Stimulated activated CD4-positive, alpha-beta T cell treated with anti-CD3 and anti-CD28 coated beads, Interleukin-2, amount 100 ng/mL, for 24 hours (primary cell): ENCODE results near the gene ARHGEF10L.
"Not testable (repeated sequence)": the region's sequence is repeated elsewhere in the genome, so short reads cannot be mapped to it uniquely, and the experiment has no call there.

ENCODE experiments used
- DNase-seq, 2 donors: peaks; one replicate each; pipeline ENCODE4 v3.0.0-alpha.2; 2020

ARHGEF10L gene

DNA sequence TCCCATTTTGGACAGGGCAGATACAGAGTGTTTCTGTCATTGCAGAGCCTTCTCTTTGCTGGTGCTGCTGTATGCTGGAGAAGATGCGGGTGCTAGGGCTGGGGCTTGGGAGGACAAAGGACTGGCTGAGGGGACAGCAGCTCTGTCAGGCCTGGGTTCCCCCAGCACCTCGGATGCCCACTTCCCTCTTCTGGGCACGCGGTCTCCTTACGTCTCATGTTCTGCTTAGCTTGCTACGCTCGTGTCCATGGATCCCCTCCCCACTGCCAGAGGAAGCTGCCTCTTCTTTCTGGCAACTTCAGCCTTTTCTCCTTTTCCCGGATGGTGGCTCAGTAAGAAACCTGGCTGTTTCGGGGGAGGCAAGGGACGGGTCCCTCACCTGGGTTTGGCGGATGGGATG, 75.7 kb downstream of the ARHGEF10L start:
- no peak for DNase-seq

DNA sequence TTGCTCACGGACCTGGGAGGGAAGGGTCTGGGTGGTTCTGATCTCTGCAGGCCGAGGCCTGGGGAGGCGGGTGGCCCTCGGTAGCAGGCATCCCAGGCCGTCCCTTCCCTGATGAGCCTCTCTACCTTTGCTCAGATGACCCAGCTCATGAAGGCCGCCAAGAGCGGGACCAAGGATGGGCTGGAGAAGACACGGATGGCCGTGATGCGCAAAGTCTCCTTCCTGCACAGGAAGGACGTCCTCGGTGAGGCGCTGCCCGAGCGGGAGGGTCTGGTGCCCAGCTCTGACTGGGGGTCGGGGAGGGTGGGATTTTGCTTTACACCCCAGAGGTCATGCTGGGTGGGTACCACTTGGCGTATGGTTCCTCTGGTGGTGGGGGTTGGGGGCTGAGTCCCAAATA, 76.5 kb downstream of the ARHGEF10L start:
- DNase-seq = no peak

DNA sequence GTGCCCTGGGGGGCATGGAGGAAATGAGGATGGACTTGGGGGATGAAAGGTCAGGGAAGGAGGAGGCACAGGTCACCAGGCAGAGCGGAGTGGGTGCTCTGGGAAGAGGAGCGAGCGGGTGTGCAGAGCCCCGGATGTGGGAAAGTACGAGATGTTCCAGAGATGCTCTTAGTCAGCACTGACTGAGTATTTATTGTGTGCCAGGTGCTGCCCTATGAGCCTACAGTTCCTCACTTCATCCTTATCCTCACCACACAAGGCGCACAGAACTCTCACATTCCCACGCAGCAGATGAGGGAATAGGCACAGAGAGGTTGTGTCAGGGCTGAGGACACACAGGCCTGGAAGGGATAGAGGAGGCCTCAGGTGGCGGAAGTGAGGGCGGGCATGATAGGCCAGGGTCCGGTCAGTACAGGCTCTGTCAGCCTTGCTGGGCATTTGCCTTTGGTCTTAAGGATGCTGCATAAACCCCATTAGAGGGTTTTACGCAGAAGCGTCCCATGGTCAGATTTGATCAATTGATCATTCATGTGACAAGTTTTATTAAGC, 77.3 kb downstream of the ARHGEF10L start:
- no peak for DNase-seq

DNA sequence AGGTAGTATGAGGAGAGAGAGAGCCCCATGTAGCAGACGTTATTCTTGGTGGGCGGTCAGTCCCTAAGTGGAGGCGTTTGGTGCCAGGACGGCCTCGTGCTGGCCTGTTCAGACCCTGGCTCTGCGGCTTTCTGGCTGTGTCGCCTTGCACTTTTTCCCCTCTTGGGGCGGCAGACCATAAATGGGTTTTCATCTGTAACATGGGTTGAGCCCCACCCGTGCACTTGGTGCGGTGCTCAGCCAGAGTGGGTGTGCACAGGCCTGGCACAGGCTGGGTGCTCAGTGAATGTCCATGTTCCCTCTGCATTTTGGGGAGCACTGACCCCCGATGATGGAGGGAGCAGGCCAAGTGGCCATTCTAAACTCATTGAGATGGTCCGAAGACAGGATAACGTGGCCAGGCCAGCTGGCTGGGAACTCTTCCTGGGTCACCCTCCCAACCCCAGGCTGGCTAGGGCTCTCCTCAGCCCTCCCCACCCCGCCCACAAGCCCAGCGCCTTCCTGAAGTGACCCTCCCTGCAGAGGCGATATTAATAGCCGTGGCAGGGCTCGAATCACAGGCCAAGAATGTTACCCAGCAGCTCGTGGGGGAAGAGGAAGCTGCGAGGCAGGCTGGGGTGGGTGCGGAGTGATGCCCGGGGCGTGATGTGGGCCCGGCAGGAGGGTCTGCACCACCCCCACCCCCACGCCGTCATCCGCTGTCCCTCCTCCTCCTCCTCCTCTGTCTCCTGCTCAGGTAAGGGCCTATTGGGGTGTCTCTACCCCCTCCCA, 78.5 kb downstream of the ARHGEF10L start:
- DNase-seq = no peak

DNA sequence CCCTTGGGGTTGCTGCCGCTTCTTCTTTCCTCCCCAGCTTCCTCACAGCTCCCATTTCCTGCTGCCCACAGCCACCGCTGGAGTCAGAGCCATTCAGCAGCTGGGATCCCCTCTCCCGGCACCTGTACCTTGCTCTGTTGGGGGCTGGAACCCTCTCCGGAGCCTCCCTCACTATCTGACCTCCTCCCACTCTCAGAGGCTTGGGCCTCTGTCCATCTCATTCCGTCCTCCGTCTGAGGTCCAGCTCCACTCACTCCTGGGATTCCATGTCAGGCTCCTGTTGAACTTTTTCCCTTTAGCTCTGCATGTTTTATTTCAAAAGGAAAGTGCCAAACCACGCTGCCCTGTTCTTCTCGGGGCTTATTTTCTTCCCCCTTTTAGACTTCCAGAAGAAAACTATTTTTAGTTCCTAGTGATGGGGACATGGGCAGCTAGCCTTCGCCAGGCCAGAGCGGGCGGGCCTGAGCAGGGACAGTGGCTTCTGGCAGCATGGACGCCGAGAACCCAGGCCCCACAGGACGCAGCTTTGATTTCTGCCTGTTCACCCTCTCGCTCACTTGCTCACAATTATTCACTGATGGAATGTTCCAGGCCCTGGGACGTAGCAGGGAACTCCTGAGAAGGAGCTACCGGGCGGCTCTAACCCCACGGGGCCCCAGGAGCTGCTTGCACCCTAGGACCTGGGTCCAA, 79.2 kb downstream of the ARHGEF10L start:
- no peak for DNase-seq

DNA sequence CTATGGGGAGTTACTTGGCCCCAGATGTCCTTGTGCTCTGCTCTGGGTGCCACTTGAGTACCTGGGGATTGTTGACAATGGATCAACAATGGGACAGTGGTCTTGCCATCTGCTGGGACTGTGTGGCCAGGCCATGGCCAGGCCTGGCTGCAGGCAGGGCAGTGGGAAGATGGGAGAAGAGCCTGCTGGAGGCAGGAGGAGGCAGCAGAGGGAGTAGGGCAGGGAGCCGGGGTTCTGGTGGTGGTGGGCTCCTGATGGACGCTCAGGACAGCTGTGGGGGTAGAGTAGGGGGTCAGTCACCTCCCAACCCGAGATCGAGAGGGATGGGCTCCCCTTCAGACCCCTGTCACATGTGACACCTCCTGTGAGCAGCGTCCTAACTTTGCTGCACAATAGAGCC, 81.0 kb downstream of the ARHGEF10L start:
- no peak for DNase-seq

DNA sequence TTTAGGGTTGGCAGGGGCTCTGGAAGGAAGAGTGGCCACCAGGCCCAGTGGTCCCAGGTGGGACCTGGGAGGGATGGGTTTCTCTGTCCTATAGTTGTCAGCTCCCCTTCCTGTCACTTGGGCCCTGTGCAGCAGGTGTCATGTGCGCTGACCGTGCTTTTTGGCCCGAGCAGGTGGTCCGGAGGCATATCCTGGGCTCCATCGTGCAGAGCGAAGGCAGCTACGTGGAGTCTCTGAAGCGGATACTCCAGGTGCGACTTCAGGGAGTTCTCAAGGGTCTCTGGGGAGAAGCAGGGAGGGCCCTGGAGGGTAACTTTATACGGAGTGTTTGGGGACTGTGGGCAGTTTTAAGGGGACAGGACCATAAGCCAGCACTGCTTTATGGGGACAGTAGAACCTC, 82.2 kb downstream of the ARHGEF10L start:
- no peak for DNase-seq

DNA sequence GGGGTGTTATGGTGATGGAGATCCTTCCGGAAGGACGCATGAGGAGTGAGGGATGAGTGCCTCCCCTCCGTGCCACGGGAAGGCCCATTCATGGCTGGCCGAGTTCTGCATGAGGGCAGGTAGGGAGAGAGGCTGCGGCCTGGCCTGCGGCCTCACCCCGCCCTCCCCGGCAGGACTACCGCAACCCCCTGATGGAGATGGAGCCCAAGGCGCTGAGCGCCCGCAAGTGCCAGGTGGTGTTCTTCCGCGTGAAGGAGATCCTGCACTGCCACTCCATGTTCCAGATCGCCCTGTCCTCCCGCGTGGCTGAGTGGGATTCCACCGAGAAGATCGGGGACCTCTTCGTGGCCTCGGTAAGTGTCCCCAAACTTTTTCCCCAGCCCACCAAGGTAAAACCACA, 83.3 kb downstream of the ARHGEF10L start:
- DNase-seq = no peak

DNA sequence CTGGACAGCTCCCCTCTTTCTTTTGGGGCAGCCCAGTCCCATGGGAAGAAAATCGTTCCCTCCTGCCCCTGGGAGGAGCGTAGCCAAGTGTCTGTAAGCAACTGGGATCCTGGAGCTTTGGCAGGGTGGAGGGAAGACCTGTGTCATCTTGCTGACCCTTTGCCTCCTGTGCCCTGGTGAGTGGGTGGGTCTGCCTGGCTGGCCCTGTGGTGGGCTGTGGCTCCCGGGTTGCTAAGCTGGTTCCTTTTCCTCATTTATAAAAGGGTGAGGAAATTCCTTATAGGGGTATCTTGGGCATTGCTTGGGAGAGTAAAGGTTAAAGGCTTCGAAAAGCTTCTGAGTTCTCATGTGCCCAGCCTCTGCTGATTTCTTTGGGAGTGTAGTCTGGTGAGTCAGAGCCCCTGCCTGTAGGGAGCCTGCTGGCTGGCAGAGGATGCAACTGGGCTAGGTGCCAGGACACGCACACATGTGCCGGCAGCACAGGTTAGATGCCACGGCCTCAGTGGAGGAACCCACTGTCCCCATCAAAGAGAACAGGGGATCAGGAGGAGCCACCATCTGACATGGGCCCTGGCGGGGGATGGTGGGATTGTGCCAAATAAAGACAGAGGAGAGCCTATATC, 85.2 kb downstream of the ARHGEF10L start:
- DNase-seq = no peak

DNA sequence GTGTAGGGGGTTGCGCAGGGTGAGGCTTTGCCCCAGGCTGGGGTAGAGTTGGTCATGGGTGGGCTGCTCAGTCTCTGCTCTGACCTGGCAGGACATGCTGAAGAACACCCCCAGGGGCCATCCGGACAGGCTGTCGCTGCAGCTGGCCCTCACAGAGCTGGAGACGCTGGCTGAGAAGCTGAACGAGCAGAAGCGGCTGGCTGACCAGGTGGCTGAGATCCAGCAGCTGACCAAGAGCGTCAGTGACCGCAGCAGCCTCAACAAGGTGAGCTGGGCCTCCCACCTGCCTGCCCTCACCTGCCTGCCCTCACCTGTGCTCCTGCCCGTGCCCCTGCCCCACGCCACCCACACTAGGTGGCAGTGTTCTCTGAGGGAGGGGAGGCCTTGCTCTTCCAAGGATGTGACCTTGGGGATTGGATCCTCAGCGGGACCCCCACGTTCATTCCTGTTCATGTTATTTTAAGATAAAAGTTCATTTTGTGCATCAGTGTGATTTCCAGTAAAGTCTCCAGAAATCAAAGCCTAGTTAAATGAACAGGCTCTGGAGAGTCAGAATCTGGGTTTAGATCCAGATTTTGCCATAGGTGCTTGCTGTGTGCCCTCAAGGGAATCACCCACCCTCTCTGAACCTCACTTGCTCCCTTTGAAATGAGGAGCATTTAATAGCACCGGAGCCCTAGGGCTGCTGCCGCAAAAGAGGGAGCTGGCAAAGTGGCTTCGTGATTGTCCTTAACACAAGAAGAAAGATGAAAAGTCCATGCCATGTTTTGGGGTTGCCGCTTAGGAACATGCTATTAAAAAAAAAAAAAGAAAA, 87.9 kb downstream of the ARHGEF10L start:
- no peak for DNase-seq

DNA sequence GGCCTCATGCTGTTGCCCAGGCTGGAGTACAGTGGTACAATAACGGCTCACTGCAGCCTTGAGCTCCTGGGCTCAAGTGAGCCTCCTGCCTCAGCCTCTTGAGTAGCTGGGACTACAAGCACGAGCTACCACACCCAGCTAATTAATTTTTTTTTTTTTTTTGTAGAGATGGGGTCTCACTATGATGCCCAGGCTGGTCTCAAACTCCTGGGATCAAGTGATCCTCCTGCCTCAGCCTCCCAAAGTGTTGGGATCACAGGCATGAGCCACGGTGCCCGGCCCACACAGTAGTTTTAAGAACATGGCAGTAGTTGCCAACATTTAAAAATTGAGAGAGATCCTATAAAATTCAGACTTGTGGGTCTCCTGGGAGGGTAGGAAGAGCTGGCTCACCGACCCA, 89.5 kb downstream of the ARHGEF10L start:
- DNase-seq = not testable (repeated sequence)

DNA sequence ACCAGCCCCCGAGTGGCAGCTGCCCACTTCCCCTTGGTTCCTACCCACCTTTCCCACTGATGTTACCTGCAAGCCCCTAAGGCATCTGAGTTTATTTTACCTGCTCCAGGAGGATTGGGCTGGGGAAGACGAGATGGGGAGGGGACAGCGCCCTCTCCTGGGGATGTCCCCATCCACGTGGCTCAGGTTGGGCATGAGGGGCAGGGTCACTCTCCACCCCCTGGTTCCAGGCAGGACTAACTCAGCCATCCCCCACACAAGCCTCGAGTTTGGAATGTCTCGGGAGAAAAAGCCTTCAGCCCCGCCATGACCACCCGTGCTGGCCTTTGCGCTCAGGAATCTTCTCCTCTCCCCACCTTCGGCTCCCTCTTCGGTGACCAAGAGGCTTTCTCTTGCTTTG, 90.0 kb downstream of the ARHGEF10L start:
- DNase-seq = no peak

DNA sequence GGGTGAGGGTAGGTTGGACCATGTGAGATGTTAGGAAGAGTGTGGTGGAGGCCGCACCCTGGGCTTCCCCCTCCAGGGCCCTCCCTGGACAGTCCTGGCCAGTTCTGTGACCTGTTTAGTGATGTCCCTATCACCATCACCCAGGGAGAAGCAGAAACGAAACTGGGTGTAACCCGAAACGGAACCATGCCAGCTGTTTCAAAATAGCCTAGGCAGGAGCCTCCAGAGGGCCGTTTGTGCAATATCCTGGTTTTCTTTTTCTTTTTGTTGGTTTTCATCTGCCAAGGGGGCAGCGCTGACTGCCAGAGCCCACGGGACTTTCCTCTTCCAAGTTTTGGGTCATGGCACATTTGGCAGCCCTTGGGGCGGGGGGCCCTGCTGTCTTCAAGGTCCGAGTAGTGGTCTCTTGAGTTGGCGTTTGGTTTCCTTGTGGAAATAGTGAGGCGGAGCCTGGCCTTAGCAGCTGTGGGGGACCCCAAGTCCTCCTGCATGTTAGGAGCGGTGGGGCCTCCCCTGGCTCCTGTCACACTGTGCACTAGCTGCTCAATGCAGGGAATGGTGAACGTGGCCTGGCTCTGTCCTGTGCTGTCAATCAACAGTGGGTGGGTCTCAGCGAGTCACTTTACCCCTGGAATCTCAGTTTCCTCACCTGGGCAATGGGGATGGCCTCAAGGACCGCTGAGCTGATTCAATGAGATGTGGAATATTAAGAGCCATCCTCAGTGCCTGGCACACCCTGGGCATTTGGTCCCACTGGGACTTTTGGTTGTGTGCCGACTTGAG, 90.7 kb downstream of the ARHGEF10L start:
- no peak for DNase-seq

DNA sequence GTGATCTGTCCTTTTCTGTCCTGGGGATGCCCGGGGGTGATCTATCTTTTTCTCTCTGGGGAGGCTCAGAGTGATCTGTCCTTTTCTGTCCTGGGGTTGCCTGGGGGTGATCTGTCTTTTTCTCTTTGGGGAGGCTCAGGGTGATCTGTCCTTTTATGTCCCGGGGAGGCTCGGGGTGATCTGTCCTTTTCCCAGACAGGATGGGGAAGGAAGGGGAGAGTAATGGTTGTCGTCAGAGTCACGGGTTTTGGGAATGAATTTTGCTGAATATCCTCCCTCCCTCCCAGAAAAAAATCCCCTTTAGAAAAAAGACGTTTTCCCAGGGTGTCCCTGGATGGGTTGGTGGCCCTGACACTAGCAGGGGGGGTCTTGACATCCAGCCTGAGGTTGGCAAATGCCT, 91.5 kb downstream of the ARHGEF10L start:
- no peak for DNase-seq

DNA sequence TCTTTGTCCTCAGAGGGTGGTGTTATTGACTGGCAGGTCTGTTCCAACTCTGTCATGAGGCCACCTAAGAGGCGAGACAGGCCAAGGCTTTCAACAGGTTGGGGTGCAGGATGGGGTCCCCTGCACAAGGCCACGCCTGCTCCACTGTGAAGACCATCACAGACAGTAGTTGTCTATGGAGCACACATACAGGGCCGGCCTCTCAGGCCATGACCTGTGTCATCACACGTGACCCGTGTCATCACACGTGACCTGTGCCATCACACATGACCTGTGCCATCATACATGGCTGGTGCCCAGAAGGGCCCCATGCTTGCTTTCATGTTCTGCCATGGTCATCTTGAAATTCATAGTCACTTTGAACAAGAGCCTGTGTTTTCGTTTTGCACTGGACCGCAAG, 91.9 kb downstream of the ARHGEF10L start:
- no peak for DNase-seq

DNA sequence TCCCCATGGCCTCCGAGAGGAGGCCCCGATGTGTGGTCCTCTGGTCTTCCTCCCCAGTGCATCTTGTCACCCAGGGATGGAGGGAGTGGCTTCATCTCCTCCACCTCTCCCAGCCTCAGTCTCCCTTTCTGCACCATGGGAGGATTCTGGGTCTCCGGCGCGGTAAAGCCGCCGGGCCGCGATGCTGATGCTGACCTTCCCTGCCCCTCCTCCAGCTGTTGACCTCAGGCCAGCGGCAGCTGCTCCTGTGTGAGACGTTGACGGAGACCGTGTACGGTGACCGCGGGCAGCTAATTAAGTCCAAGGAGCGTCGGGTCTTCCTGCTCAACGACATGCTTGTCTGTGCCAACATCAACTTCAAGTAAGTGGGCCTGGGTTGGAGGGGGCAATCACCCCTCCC, 92.6 kb downstream of the ARHGEF10L start:
- no peak for DNase-seq

DNA sequence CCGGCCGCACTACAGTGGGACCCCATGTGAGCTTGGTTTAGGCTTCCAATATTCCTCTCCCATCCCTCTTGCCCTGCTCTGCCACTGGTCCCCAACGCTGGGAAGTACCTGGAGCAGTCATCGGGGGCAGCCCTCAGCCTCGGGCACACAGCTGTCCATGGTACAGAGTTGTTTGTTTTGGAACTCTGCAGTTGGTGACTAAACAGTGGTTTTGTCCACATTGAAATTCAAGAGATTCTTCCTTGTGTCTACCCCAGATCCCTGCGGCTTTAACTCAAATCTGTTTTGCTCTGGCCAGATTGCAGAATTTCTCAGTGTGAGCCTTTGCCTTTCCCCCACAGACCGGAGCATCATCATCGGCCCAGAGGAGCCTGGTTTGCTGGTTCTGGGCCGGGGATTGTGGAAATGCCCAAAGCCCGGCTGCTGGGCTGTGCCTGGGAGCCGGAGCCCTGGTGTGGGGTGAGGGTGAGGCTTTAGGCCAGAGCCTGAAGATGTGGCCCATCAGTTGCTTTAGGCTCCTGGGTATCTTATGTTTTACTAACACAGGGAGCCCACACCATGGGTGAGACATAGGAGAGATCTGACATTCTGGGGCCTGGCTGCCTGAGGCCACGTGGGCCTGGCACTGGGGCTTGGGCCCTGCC, 93.2 kb downstream of the ARHGEF10L start:
- DNase-seq = no peak

DNA sequence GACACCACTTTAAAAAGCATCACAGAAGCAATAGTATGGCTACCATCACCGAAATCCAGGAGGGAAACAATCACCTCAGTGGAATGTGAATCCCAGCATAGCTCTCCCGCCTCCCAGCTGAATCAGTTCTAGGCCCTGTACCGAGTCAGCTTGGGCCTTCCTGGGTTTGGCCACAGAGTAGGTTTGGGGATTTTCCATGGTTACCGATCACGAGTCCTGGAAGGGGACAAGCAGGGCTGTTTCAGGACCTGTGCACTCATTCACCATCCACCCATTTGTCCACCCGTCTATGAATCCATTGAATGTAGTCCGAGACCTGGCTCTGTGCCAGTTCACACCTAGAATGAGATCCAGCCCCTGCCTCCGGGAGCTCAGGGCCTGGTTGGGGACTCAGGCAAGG, 94.2 kb downstream of the ARHGEF10L start:
- DNase-seq = no peak

DNA sequence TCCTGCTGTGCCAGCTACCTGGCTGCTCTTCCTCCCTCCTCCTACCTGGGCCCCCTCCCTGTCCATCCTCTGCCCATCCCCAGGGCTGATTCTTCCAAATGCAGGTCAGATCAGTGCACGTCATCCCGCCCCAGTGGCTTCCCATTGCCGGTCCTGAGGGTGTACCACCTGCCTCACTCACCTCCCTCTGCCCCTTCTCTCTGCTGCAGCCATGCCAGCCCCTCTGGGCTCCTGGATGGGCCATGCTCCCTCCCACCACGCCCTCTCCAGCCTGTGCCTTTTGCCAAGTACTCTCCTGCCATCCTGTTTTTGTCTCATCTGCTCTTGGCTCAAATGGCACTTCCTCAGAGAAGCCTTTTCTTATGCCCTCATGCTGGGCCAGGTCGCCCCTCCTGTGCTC, 95.8 kb downstream of the ARHGEF10L start:
- DNase-seq = no peak

DNA sequence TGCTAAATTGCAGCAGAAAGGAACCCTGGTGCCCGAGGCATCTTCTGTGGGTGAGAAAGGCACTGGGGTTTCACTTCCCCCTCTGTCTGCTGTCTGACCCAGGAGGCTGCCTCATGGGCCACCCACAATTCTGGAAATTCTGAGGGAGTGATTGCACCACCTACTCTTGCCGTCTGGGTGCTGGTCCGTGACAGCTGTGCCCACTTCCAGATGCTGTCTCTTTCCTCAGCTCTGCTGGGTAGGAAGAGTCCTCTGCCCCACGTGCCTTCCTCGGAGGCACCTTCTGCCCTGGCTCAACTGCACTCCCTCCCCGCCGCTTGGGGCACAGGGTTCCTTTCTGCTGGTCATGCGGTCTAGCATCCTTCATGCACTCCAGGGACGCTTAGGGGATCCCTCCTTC, 96.3 kb downstream of the ARHGEF10L start:
- DNase-seq = no peak

DNA sequence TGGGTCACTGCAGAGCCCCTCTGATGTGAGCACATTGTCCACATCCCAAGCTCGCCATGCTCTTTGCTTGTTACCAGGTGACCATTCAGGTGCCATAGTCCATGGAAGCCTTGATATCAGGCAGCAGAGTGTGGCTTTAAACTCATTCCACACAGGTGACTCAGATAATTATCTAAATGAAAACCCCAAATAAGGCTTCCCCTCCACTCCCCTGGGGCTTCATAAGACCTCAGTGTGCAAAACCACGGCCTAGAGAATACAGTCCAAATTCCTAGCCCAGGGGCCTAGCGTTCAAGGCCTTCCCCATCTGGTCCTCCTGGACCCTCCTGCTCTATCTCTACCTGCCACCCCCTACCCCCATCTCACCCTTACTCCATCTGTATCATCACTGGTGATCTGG, 97.1 kb downstream of the ARHGEF10L start:
- DNase-seq = no peak

DNA sequence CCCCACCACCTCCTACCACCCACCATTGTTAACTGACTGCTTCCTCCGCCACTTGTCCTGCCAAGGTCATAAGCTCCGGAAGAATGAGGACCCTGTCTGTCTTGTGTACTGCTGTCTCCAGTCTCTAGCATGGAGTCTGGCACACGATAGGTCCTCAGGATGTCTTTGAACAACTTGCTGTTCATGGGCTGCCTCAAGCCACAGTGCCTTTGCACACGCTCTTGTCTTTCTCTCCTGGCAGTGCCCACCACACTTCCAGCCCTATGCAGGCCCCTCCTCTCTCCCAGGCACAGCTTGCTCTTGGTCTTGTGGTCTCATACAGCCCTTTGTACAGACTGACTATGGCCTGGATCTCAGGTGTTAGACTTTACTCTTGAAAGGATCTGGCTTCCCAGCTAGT, 97.6 kb downstream of the ARHGEF10L start:
- DNase-seq = no peak
